Fibroblast of pulmonary artery (primary cell): ENCODE measurements around the gene SEMA3D.
A peak's percentile ranks its signal among the peaks of the same experiment; 100 is the strongest.

Experiments
- DNase-seq: peaks from one replicate; pipeline ENCODE4 v3.0.0-alpha.2; 2010; ENCODE audit warnings: low read depth
- H3K4me3 ChIP-seq: replicated peaks from 2 replicates; pipeline ENCODE4 v1.5.1; 2011; ENCODE audit warnings: low read depth, mild to moderate bottlenecking, control low read depth, low read length, moderate library complexity
- CTCF ChIP-seq: IDR thresholded peaks from 2 replicates; pipeline ENCODE4 v1.5.1; 2011; ENCODE audit warnings: mild to moderate bottlenecking, control low read depth, low read length, inconsistent platforms; ENCODE audit errors: missing control alignments

SEMA3D gene

GRCh38 chr7:85104432-85105205 lies 82.2 kb downstream of the SEMA3D start:
- H3K4me3 ChIP-seq: peak overlapping the region; percentile 2
- TF ChIP-seq CTCF: no peak
- DNase-seq: peak; percentile 70

- TF ChIP-seq CTCF: no peak
- no peak for DNase-seq
- no peak overlapping the region for H3K4me3 ChIP-seq
Observed at GRCh38 chr7:85103962-85104361, 82.9 kb downstream of the SEMA3D start.

GRCh38 chr7:85103357-85103756 lies 83.5 kb downstream of the SEMA3D start:
- no peak for DNase-seq
- no peak overlapping the region for H3K4me3 ChIP-seq
- TF ChIP-seq CTCF: no peak

- H3K4me3 ChIP-seq: no peak overlapping the region
- TF ChIP-seq CTCF: no peak
- peak; percentile 43 for DNase-seq
Observed at GRCh38 chr7:85102813-85103350, 84.0 kb downstream of the SEMA3D start.

- TF ChIP-seq CTCF: no peak
- DNase-seq: no peak
- H3K4me3 ChIP-seq: no peak overlapping the region
Observed at GRCh38 chr7:85101347-85101746, 85.5 kb downstream of the SEMA3D start.

GRCh38 chr7:85097844-85098243 lies 89.0 kb downstream of the SEMA3D start:
- H3K4me3 ChIP-seq: no peak overlapping the region
- TF ChIP-seq CTCF: no peak
- DNase-seq: no peak

DNA sequence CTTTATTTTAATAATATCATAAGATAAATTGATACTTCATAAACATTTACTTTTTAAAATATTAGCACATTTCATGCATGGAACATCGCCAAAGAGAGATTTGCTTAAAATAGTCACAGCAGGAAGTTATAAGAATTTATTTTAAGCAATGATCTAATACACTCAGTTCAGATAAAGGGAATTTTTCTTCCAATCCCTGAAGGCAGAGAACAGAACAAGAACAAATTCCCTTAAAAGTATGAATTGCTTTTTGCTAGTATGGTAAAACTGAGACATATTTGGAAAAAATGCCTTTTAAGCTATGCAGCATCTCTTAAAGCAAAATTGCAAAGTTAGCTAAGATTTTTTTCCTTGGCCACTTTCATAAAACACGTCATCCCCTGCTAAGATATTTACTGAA lies 91.0 kb downstream of the SEMA3D start:
- no peak for TF ChIP-seq CTCF
- DNase-seq: peak; percentile 53
- no peak overlapping the region for H3K4me3 ChIP-seq
